ENCODE measurements around the gene SDK1.

DNA sequence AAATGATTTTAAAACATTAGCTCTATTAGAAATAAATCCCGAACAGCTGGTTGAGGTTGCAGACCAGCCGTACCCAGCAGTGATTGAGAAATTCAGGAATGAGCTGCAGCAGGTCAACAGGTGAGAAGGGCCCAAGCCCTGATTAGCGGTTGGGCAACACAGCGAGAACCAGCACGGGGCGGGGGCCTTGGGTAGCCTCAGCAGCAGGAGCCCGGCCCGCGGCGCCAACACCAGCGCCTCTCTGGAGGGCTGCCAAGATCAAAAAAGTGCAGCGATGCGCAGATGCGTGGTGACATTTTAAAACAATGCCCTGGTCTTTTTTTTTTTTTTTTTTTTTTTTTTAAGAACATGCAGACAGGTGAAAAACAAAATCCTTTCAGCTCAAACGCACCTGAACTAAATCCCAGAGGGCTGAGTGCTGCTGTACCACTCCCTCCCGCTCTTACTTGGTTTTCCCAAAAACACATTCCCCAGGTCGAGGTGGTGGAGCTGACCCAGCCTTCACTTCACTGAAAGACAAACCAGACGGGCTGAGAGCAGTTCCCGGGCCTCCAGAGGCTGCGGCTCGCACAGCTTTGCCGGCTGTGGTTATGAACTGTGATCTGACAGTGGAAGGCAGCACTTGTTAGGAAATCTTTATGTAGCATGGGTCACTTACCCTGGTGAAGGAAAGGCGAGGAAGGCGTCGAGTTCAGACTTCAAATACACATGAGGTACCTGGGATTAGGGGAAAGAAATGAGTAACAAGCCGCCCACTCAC, 579.4 kb downstream of the SDK1 start:
- TF ChIP-seq, protein P1, sequence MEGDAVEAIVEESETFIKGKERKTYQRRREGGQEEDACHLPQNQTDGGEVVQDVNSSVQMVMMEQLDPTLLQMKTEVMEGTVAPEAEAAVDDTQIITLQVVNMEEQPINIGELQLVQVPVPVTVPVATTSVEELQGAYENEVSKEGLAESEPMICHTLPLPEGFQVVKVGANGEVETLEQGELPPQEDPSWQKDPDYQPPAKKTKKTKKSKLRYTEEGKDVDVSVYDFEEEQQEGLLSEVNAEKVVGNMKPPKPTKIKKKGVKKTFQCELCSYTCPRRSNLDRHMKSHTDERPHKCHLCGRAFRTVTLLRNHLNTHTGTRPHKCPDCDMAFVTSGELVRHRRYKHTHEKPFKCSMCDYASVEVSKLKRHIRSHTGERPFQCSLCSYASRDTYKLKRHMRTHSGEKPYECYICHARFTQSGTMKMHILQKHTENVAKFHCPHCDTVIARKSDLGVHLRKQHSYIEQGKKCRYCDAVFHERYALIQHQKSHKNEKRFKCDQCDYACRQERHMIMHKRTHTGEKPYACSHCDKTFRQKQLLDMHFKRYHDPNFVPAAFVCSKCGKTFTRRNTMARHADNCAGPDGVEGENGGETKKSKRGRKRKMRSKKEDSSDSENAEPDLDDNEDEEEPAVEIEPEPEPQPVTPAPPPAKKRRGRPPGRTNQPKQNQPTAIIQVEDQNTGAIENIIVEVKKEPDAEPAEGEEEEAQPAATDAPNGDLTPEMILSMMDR (IDR thresholded peaks at IDR 0.05) = no peak
- TF ChIP-seq EP300 (IDR thresholded peaks at IDR 0.05) (no peak), POLR2AphosphoS5 (IDR thresholded peaks at IDR 0.05) (no peak), POLR2A (IDR thresholded peaks at IDR 0.05) (no peak)
